SK-N-SH (cell line): ENCODE results near the gene WWOX.

ENCODE experiments used
- CHD2 ChIP-seq: fragments of 150-350 bp; IDR thresholded peaks from 2 replicates; pipeline ENCODE4 v1.6.1; 2018; ENCODE audit warnings: low read length; ENCODE audit not compliant: partially characterized antibody
- CTCF ChIP-seq: fragments of 200-600 bp; sonication (generic); IDR thresholded peaks from 2 replicates; pipeline ENCODE4 v1.6.1; 2017; ENCODE audit warnings: antibody characterized with exemption, mild to moderate bottlenecking, moderate library complexity
- EZH2phosphoT487 ChIP-seq: fragments of 200-600 bp; sonication (generic); IDR thresholded peaks from 2 replicates; pipeline ENCODE4 v1.6.1; 2017; ENCODE audit warnings: low read depth, mixed run types, mild to moderate bottlenecking, antibody characterized with exemption, moderate library complexity, borderline replicate concordance
- FOXJ3 ChIP-seq: sonication (generic); formaldehyde crosslinking; IDR thresholded peaks from 2 replicates; pipeline ENCODE4 v1.5.1; 2020; ENCODE audit warnings: mild to moderate bottlenecking, missing genetic modification reagents
- POLR2AphosphoS5 ChIP-seq: IDR thresholded peaks from 2 replicates; pipeline ENCODE4 v1.6.1; 2012; ENCODE audit warnings: low read depth, low read length
- TAF1 ChIP-seq: IDR thresholded peaks from 2 replicates; pipeline ENCODE4 v1.6.1; 2012; ENCODE audit warnings: low read depth, mild to moderate bottlenecking, low read length, moderate library complexity, borderline replicate concordance
- TCF12 ChIP-seq: IDR thresholded peaks from 2 replicates; pipeline ENCODE4 v1.4.0; 2012

GRCh38 chr16:78852081-78852635 is 752.7 kb downstream of the WWOX start:
- TF ChIP-seq TCF12 (no peak), CTCF (no peak), EZH2phosphoT487 (no peak), FOXJ3 (no peak), TAF1 (no peak), POLR2AphosphoS5 (no peak), CHD2 (no peak)
